Measurements from ENCODE around the gene FEZF1.

GRCh38 chr7:122300956-122301833 is 3.4 kb downstream of the FEZF1 start:
- no peak for TF ChIP-seq EZH2 (IDR thresholded peaks at IDR 0.05; ENCODE audit: insufficient read depth, poor library complexity, severe bottlenecking)
- 0 out of 2 replicates have a peak, but pooled peaks have one; percentile 24 for TF ChIP-seq EZH2phosphoT487 (IDR thresholded peaks at IDR 0.05; ENCODE audit: insufficient read depth, low read depth)
